Adrenal gland (tissue), 12 donors: ENCODE data around the gene CERT1. TPM values are rescaled to one million over a fixed set of nuclear protein-coding genes. Genes with fewer than 3 reads are reported as not detected.

Experiments used
- DNase-seq, 7 donors: peaks; one replicate each; pipeline ENCODE4 v3.0.0-alpha.2; 2019 to 2020
- H3K27ac ChIP-seq, 5 donors: fragments of 200-600 bp; sonication (generic) in 4 of 5; 1 replicate in 3 of 5; 2 replicates in 2 of 5; pipeline versions ENCODE4 v1.5.1 to v1.8.0; 2016 to 2020; ENCODE audit warnings: mild to moderate bottlenecking in 1 of 5
- H3K27me3 ChIP-seq: fragments of 200-600 bp; 2 replicates; pipeline ENCODE4 v1.8.0; 2021
- H3K36me3 ChIP-seq, 2 donors: fragments of 200-600 bp; replicated peaks in 1 of 2; 1 replicate in 1 of 2; 2 replicates in 1 of 2; pipeline versions ENCODE4 v1.5.1 to v1.8.0; 2018 to 2022
- H3K4me1 ChIP-seq, 2 donors: fragments of 200-600 bp; replicated peaks in 1 of 2; 1 replicate in 1 of 2; 2 replicates in 1 of 2; pipeline versions ENCODE4 v1.5.1 to v1.8.0; 2018 to 2021
- H3K4me3 ChIP-seq, 4 donors: fragments of 200-600 bp; sonication (generic) in 3 of 4; one replicate each; pipeline ENCODE4 v1.5.1; 2016 to 2018
- H3K9me3 ChIP-seq, 3 donors: fragments of 200-600 bp; sonication (generic) in 1 of 3; replicated peaks in 1 of 3; 1 replicate in 2 of 3; 2 replicates in 1 of 3; pipeline versions ENCODE4 v1.5.1 to v1.8.0; 2016 to 2021
- POLR2A ChIP-seq, 2 donors: fragments of 450-650 bp; IDR thresholded peaks; one replicate each; pipeline ENCODE4 v1.6.1; 2017; ENCODE audit warnings: antibody characterized with exemption in 2 of 2, mild to moderate bottlenecking in 2 of 2, moderate library complexity in 1 of 2
- WGBS, 4 donors: extraction: QIAGEN DNeasy Blood & Tissue Kit in 2 of 4; methylation state at CpG; one replicate each; pipeline versions ENCODE4 v1.1.5 to v1.1.7; 2013 to 2017; 5-methylcytosine and 5-hydroxymethylcytosine counted together
- intact Hi-C, 2 donors: fragments of 100-400 bp; cut with DNase I; formaldehyde crosslinking; loops; one replicate each; pipeline versions ENCODE4 v1.14.1 to v1.15.0; 2022 to 2023
- polyA plus RNA-seq, 3 donors: library from polyadenylated mRNA; stranded (reverse); fragments of 200-250 nt in 2 of 3; fragments of 350-450 nt in 1 of 3; fragmentation: Illumina TruSeq in 1 of 3; extraction: RNeasy Lipid Tissue Mini Kit (QIAGEN cat#74804) in 1 of 3; gene quantifications; one replicate each; pipeline ENCODE4 v1.2.3, GENCODE V29; 2013 to 2014
- total RNA-seq, 9 donors: library from RNA; depleted of rRNA in 4 of 9; stranded (reverse); fragments of >200 nt in 4 of 9; fragments of 120-200 nt in 1 of 9; fragmentation: NEBNext Ultra II Directional in 1 of 9; extraction: Animal tissue kit (Norgen Biotek cat#: 25700) in 1 of 9; gene quantifications; one replicate each; pipeline versions ENCODE4 v1.1.0 to v1.2.4, GENCODE V29; 2013 to 2023
- TF ChIP-seq, protein P1 (sequence below), 6 experiments: fragments of 450-650 bp in 4 of 6; fragments of 200-600 bp in 2 of 6; sonication (generic) in 1 of 6; IDR thresholded peaks; 1 replicate in 5 of 6; 2 replicates in 1 of 6; pipeline versions ENCODE4 v1.5.1 to v1.8.0; 2016 to 2021; ENCODE audit warnings: antibody characterized with exemption in 6 of 6, mild to moderate bottlenecking in 2 of 6, moderate library complexity in 1 of 6
- donor health status: healthy with polysubstance abuse.
- donor health status: Bipolar disorder and iron deficiency.
- donor health status: DM: yes; HTN: yes; CAD: no.
- donor health status: DM: no; HTN: no; CAD: no.
- donor health status: DM: no; HTN: no; CAD: no.
- donor health status: DM: yes; HTN: yes; CAD: no.

CERT1 gene
- total and polyA plus RNA-seq, 12 donors: 5.7 to 67.6 (median 50.4) TPM

- Histone ChIP-seq H3K4me3 (no peak overlapping the region), H3K27ac (no peak overlapping the region), H3K36me3 (no peaks in the 10 kb centered on the region), H3K27me3 (no peaks in the 10 kb centered on the region), H3K9me3 (no peaks in the 10 kb centered on the region), H3K4me1 (no peaks in the 10 kb centered on the region)
- no peak for TF ChIP-seq POLR2A (IDR thresholded peaks at IDR 0.05)
- TF ChIP-seq, protein P1, sequence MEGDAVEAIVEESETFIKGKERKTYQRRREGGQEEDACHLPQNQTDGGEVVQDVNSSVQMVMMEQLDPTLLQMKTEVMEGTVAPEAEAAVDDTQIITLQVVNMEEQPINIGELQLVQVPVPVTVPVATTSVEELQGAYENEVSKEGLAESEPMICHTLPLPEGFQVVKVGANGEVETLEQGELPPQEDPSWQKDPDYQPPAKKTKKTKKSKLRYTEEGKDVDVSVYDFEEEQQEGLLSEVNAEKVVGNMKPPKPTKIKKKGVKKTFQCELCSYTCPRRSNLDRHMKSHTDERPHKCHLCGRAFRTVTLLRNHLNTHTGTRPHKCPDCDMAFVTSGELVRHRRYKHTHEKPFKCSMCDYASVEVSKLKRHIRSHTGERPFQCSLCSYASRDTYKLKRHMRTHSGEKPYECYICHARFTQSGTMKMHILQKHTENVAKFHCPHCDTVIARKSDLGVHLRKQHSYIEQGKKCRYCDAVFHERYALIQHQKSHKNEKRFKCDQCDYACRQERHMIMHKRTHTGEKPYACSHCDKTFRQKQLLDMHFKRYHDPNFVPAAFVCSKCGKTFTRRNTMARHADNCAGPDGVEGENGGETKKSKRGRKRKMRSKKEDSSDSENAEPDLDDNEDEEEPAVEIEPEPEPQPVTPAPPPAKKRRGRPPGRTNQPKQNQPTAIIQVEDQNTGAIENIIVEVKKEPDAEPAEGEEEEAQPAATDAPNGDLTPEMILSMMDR (IDR thresholded peaks at IDR 0.05): no peak
- no peak for DNase-seq
- WGBS, 4 donors: 83 to 89% (median 86%) methylated on average over 9 of the region's 9 CpGs
- intact Hi-C loops: no loop called here
Measured at GRCh38 chr5:75366787-75367186, 144.6 kb downstream of the CERT1 start.

DNA sequence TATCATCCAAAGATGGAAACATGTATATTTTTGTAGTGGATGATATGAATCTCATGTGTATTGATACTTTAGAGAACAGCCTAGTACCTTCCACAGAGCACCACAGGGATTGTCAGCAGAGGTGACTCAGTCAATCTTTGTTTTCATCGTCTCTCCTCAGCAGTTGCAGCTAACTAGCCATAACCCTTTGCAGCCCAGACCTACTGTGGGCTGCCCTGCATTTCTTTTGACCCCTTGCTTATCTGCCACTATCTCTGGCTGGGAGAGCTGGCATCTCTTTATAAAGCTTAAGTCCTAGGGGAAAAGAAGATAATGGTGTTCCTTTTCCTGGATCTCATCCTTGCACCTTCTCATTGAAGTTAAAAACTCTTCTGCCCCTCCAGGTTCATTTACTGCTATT is 145.7 kb downstream of the CERT1 start:
- DNase-seq: no peak
- no peaks in the 10 kb centered on the region for H3K9me3 ChIP-seq
- WGBS, 4 donors: 23 to 41% (median 35%) methylated on average over 1 of the region's 1 CpG
- no peak overlapping the region for H3K4me3 ChIP-seq
- no peak for TF ChIP-seq POLR2A (IDR thresholded peaks at IDR 0.05)
- TF ChIP-seq, protein P1 (IDR thresholded peaks at IDR 0.05): no peak
- intact Hi-C loops: no loop called here
- H3K36me3 ChIP-seq: peaks cover 0 to 7% of the 10 kb centered on the region in 2 donors
- H3K27me3 ChIP-seq: no peaks in the 10 kb centered on the region
- no peaks in the 10 kb centered on the region for H3K4me1 ChIP-seq
- H3K27ac ChIP-seq: no peak overlapping the region

DNA sequence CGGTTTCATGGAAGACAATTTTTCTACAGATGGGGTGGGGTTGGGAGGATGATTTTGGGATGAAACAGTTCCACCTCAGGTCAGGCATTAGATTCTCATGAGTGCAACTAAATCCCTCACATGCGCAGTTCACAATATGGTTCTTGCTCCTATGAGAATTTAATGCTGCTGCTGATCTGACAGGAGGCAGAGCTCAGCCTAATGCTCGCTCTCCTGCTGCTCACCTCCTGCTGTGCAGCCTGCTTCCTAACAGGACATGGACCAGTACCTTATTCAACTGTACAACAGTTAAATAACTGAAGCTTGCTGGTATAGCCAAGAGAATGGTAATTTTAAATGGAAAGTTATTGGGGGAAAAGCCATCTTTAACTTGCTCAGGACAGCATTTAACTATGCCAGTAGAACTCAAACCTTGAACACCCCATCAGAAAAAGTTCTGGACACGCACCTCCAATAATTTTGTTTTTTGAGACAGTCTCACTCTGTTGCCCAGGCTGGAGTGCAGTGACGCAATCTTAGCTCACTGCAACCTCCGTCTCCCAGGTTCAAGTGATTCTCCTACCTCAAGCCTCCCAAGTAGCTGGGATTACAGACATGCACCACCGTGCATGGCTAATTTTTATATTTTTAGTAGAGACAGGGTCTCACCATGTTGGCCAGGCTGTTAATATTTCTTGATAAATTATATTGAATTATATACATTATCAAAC is 146.7 kb downstream of the CERT1 start:
- WGBS, 4 donors: 82 to 89% (median 86%) methylated on average over 7 of the region's 7 CpGs
- intact Hi-C loops: no loop called here
- Histone ChIP-seq H3K4me1 (no peaks in the 10 kb centered on the region), H3K9me3 (no peaks in the 10 kb centered on the region), H3K36me3 (peaks cover 0 to 17% of the 10 kb centered on the region in 2 donors), H3K4me3 (no peak overlapping the region), H3K27me3 (no peaks in the 10 kb centered on the region), H3K27ac (no peak overlapping the region)
- TF ChIP-seq POLR2A (IDR thresholded peaks at IDR 0.05): no peak
- TF ChIP-seq, protein P1 (IDR thresholded peaks at IDR 0.05): no peak
- DNase-seq: no peak

- Histone ChIP-seq H3K4me1 (no peaks in the 10 kb centered on the region), H3K27ac (no peak overlapping the region), H3K36me3 (peaks cover 0 to 25% of the 10 kb centered on the region in 2 donors), H3K9me3 (no peaks in the 10 kb centered on the region), H3K27me3 (no peaks in the 10 kb centered on the region), H3K4me3 (no peak overlapping the region)
- TF ChIP-seq, protein P1 (IDR thresholded peaks at IDR 0.05): no peak
- no peak for TF ChIP-seq POLR2A (IDR thresholded peaks at IDR 0.05)
- DNase-seq: no peak
- intact Hi-C loops: no loop called here
- 82 to 84% (median 84%) methylated on average over 8 of the region's 8 CpGs for WGBS, 4 donors
Measured at GRCh38 chr5:75363726-75364495, 147.5 kb downstream of the CERT1 start.
